ENCODE results near the gene ISYNA1.

The ISYNA1 gene

DNA sequence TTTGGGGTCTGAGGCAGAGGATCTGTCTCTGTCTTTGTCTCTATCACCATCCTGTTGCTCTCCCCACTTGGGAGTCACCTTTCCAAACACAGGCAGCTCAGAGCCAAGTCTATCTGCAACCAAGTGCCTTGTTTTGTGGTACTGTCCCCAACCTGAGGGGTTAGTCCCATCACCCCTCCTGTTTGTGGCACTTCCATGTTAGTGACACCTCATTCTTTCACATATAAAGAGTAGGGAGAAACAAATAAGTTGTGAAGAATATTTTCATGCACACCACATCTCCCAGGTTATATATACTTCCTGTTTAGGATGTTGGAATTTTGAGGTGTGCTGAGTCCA, 48.2 kb downstream of the ISYNA1 start:
- no peak for DNase-seq

DNA sequence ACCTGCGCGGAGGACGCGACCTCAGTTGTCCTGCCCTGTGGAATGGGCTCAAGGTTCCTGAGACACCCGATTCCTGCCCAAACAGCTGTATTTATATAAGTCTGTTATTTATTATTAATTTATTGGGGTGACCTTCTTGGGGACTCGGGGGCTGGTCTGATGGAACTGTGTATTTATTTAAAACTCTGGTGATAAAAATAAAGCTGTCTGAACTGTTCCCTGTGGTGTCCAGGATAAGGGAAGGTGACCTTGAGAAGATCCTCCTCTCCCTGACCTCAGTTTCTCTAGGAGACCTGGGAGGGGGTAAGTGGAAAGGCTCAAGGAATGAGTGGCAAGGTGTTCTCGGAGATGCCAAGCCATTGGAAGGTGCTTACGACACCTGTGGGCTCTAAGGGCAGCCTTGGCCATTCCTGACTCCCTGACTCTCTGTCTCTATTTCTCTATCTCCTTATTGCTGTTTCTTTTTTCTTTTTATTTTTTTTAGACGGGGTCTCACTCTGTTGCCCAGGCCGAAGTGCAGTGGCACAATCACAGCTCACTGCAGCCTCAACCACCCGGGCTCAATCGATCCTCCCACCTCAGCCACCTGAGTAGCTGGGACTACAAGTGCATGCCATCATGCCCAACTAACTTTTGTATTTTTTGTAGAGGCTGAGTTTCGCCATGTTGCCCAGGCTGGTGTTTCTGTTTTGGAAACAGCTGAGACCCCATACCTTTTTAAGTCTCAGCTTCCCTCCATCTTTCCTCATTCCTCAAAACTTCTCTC, 48.8 kb downstream of the ISYNA1 start:
- no peak for DNase-seq

DNA sequence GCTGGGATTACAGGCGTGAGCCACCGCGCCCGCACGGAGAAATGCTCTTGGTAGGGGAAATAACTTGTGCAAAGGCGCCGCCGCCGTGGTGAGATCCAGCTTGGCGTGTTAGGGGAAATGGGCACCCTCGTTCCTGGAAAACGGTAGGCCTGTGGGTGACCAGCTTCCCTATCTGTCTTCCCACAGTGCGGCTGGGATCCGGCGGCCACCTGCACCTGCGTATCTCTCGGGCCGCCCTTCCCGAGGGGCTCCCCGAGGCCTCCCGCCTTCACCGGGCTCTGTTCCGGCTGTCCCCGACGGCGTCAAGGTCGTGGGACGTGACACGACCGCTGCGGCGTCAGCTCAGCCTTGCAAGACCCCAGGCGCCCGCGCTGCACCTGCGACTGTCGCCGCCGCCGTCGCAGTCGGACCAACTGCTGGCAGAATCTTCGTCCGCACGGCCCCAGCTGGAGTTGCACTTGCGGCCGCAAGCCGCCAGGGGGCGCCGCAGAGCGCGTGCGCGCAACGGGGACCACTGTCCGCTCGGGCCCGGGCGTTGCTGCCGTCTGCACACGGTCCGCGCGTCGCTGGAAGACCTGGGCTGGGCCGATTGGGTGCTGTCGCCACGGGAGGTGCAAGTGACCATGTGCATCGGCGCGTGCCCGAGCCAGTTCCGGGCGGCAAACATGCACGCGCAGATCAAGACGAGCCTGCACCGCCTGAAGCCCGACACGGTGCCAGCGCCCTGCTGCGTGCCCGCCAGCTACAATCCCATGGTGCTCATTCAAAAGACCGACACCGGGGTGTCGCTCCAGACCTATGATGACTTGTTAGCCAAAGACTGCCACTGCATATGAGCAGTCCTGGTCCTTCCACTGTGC, 49.6 kb downstream of the ISYNA1 start:
- peak; percentile 34 for DNase-seq

DNA sequence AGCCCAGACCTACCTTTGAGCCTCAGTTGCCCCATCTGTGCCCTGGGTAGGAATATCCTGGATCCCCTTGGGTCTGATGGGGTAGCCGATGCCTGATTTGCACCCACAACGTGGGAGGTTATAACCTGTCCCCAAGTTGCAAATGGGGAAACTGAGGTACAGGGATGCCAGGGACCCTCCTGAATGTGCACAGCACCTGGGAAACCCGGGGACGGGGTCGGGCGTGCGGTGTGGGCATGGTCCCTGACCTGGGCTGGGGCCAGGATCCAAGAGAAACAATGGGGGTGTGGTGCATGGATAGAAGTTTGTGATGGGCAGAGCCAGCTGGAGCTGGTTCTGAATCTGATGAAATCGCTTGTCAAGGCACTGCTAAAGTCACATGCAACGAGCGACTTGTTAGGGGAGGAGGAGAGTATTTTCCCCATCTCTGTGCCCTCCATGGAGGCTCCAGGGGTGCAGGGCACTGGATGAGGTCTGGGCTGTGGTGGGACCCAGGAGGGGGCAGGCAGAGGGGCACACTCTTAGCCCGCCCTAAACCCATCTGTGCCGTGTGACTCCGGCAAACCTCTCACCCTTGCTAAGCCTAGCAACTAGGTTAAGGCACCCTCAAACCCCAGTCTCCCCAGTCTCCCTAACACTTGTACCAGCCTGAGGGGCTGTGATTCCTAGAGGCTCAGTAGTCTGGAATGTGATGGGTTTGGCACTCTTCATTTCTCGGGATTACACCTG, 51.2 kb downstream of the ISYNA1 start:
- DNase-seq = no peak

DNA sequence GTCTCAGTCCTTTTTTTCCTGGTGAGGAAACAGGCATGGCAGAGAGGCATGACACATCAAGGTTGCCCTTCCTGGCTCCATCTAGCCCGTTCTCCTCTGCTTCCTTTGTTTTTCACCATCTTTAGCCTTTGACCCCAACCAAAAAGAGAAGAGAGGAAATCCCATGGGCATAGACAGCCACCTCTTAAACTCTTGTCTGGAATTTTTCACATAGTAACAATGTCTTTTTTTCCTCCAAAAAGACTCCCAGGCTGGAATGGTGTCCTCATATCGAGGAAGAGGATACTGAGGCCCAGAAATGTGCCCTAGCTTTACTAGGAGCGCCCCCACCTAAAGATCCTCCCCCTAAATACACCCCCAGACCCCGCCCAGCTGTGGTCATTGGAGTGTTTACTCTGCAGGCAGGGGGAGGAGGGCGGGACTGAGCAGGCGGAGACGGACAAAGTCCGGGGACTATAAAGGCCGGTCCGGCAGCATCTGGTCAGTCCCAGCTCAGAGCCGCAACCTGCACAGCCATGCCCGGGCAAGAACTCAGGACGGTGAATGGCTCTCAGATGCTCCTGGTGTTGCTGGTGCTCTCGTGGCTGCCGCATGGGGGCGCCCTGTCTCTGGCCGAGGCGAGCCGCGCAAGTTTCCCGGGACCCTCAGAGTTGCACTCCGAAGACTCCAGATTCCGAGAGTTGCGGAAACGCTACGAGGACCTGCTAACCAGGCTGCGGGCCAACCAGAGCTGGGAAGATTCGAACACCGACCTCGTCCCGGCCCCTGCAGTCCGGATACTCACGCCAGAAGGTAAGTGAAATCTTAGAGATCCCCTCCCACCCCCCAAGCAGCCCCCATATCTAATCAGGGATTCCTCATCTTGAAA, 52.0 kb downstream of the ISYNA1 start, which contains the start of gene GDF15:
GDF15 (plus strand) TSS at position 484 of the 868 bp plus-strand sequence; CDS start at position 516, 32 bp downstream.
- no peak for DNase-seq

DNA sequence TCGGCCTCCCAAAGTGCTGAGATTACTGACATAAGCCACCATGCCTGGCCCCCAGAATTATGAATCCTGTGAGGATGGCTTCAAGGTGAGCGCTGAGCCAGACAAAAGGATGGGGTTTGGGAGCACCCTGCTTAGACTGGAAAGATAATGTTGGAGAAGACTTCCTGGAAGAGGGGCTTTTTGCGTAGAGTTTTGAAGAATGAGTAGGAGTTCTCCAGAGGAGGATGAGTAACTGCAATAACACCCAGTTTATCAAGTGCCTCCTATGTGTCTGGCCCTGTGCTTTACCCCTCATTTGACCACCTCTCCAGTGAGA, 52.6 kb downstream of the ISYNA1 start:
- DNase-seq = no peak

DNA sequence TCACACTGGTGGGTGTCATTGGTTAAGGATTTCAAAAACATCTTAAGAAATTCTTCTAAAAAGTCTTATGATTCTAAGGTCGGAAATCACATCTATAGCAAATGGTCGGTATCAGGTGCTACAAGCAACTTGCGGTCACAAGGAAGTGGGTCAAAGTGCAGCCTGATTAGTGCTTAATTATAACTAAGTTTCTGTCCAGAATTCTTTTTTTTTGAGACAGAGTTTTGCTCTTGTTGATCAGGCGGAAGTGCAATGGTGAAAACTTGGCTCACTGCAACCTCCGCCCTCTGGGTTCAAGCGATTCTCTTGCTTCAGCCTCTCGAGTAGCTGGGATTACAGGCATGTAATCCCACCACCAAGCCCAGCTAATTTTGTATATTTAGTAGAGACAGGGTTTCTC, 53.2 kb downstream of the ISYNA1 start:
- no peak for DNase-seq

Data from NCI-H1436 (cell line).